Neuronal stem cell (in vitro differentiated cells): ENCODE measurements around the gene NOL6.

Source experiments
- DNase-seq: peaks from one replicate; pipeline ENCODE4 v3.0.0-alpha.2; 2013; ENCODE audit warnings: low spot score
- H2AFZ ChIP-seq: one replicate; pipeline ENCODE4 v1.6.1; 2013; ENCODE audit warnings: mild to moderate bottlenecking, low read length, inconsistent platforms
- H2AK5ac ChIP-seq: 2 replicates; pipeline ENCODE4 v1.6.1; 2013; ENCODE audit warnings: low read depth, mild to moderate bottlenecking, inconsistent platforms, low read length, moderate library complexity, mixed read lengths
- H2BK120ac ChIP-seq: 2 replicates; pipeline ENCODE4 v1.6.1; 2013; ENCODE audit warnings: low read depth, mild to moderate bottlenecking, inconsistent platforms, low read length, moderate library complexity, mixed read lengths
- H2BK12ac ChIP-seq: one replicate; pipeline ENCODE4 v1.6.1; 2013; ENCODE audit warnings: low read length, inconsistent platforms
- H2BK15ac ChIP-seq: 2 replicates; pipeline ENCODE4 v1.6.1; 2013; ENCODE audit warnings: mild to moderate bottlenecking, low read length, inconsistent platforms, mixed read lengths
- H2BK5ac ChIP-seq: one replicate; pipeline ENCODE4 v1.6.1; 2013; ENCODE audit warnings: inconsistent platforms, mild to moderate bottlenecking, low read length, moderate library complexity
- H3K14ac ChIP-seq: one replicate; pipeline ENCODE4 v1.6.1; 2013; ENCODE audit warnings: low read length, inconsistent platforms
- H3K18ac ChIP-seq: 2 replicates; pipeline ENCODE4 v1.6.1; 2013; ENCODE audit warnings: low read length, inconsistent platforms
- H3K23ac ChIP-seq: 2 replicates; pipeline ENCODE4 v1.6.1; 2013; ENCODE audit warnings: low read depth, mild to moderate bottlenecking, mixed read lengths, low read length, inconsistent platforms; ENCODE audit not compliant: poor library complexity
- H3K27ac ChIP-seq: replicated peaks from 3 replicates; pipeline ENCODE4 v1.5.1; 2013; ENCODE audit warnings: low read length, inconsistent platforms
- H3K27me3 ChIP-seq, 3 experiments: 2 replicates each; pipeline ENCODE4 v1.6.1; 2013; ENCODE audit warnings: low read length in 3 of 3, mild to moderate bottlenecking in 2 of 3, inconsistent platforms in 1 of 3, low read depth in 1 of 3, mixed read lengths in 1 of 3, moderate library complexity in 1 of 3; ENCODE audit not compliant: control insufficient read depth in 3 of 3, insufficient read depth in 3 of 3
- H3K36me3 ChIP-seq, 2 donors: replicated peaks in 1 of 2; 2 replicates each; pipeline ENCODE4 v1.6.1; 2013; ENCODE audit warnings: low read length in 2 of 2; ENCODE audit not compliant: control insufficient read depth in 2 of 2, insufficient read depth in 2 of 2
- H3K4ac ChIP-seq: 2 replicates; pipeline ENCODE4 v1.6.1; 2013; ENCODE audit warnings: inconsistent platforms, mild to moderate bottlenecking, low read length, moderate library complexity
- H3K4me1 ChIP-seq, 2 donors: 1 replicate in 1 of 2; 2 replicates in 1 of 2; pipeline ENCODE4 v1.6.1; 2013; ENCODE audit warnings: low read length in 2 of 2, low read depth in 1 of 2; ENCODE audit not compliant: control insufficient read depth in 2 of 2, insufficient read depth in 1 of 2
- H3K4me2 ChIP-seq: one replicate; pipeline ENCODE4 v1.6.1; 2013; ENCODE audit warnings: mild to moderate bottlenecking, low read length, inconsistent platforms; ENCODE audit not compliant: insufficient read depth, poor library complexity, severe bottlenecking
- H3K4me3 ChIP-seq, 2 donors: 2 replicates each; pipeline ENCODE4 v1.5.1; 2013; ENCODE audit warnings: low read length in 2 of 2, mild to moderate bottlenecking in 2 of 2, inconsistent platforms in 1 of 2, moderate library complexity in 1 of 2
- H3K79me1 ChIP-seq: one replicate; pipeline ENCODE4 v1.6.1; 2013; ENCODE audit warnings: low read depth, mild to moderate bottlenecking, inconsistent platforms, low read length, moderate library complexity
- H3K9ac ChIP-seq: one replicate; pipeline ENCODE4 v1.6.1; 2013; ENCODE audit warnings: mild to moderate bottlenecking, low read depth, low read length, inconsistent platforms; ENCODE audit not compliant: poor library complexity
- H3K9me3 ChIP-seq, 2 donors: replicated peaks in 1 of 2; 2 replicates each; pipeline versions ENCODE3 to v1.6.1; 2013; ENCODE audit warnings: low read length in 2 of 2, mild to moderate bottlenecking in 2 of 2, inconsistent platforms in 1 of 2, low read depth in 1 of 2, mixed read lengths in 1 of 2, moderate library complexity in 1 of 2; ENCODE audit not compliant: control insufficient read depth in 2 of 2, insufficient read depth in 1 of 2
- H4K8ac ChIP-seq: one replicate; pipeline ENCODE4 v1.6.1; 2013; ENCODE audit warnings: low read depth, mild to moderate bottlenecking, inconsistent platforms, low read length, moderate library complexity
- H4K91ac ChIP-seq: one replicate; pipeline ENCODE4 v1.6.1; 2013; ENCODE audit warnings: low read length, low read depth, mild to moderate bottlenecking, inconsistent platforms; ENCODE audit not compliant: poor library complexity
- WGBS, 2 donors: extraction: QIAGEN DNeasy Blood & Tissue Kit; methylation state at CpG; one replicate each; pipeline ENCODE4 v1.1.7; 2013; ENCODE audit warnings: missing lambda C conversion rate in 2 of 2, mixed read lengths in 1 of 2; ENCODE audit not compliant: insufficient read length in 2 of 2, insufficient replicate concordance in 1 of 2; ENCODE audit errors: extremely low coverage in 2 of 2; 5-methylcytosine and 5-hydroxymethylcytosine counted together

Gene NOL6

DNA sequence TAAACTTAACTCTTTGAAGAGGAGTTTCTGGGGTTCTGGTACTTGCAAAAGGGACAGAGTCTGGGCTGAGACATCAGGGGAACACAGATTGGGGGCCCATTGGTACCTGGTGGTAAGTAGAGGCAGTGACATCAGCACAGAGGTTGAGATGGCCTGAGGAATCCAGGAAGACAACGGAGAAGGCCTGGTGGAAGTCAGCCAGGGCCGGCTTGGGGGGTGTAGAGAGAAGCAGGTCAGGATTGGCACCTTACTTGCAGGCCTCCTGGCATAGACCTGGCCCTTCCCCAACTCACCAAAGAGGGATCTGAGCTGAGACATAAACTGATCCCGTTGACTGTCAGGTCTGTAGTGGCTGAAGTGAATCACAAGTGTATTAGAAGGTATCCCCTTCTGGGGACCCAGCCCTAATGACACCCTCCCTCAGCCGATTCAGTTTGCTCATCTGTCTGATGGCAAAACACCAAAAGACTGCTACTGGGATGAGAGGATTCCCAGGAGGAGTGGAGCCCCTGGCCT, 5.5 kb downstream of the NOL6 start:
- Histone ChIP-seq H3K79me1 (peaks cover 8% of the 10 kb centered on the region), H3K27ac (no peak overlapping the region), H3K18ac (no peak overlapping the region), H2AK5ac (no peak overlapping the region), H4K8ac (no peak overlapping the region), H3K4me1 (peaks cover 4 to 8% of the 10 kb centered on the region in 2 donors), H3K9ac (no peak overlapping the region), H3K27me3 (no peaks in the 10 kb centered on the region), H3K4ac (no peak overlapping the region), H3K4me2 (no peak overlapping the region), H2BK12ac (no peak overlapping the region), H3K14ac (no peak overlapping the region), H3K9me3 (no peaks in the 10 kb centered on the region), H2BK120ac (no peak overlapping the region), H4K91ac (no peak overlapping the region), H3K4me3 (no peak overlapping the region), H2BK15ac (no peak overlapping the region), H3K36me3 (peaks cover 69 to 89% of the 10 kb centered on the region in 2 donors), H2BK5ac (no peak overlapping the region), H2AFZ (no peak overlapping the region), H3K23ac (no peak overlapping the region)
- no CpG with 5 or more reads among the region's 4 CpGs for WGBS, 2 donors
- no peak for DNase-seq

DNA sequence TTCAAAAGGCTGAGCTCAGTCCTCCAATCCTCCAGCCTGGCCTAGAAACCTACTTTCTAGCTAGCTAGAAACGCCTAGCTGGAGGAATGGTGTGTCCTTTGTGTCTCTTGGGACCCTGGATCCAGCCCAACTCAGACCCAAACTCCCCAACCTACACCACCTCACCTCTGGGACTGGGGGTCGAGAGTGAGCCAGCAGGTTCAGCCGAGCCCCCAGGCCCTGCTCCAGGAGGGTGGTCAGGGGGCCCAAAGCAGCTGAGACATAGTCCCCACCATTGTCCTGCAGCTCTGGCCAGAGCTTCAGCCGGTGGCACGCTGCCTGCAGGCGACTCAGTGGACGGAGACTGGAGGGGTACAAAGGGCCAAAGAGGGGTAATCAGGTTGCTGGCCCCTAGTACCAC, 6.2 kb downstream of the NOL6 start:
- Histone ChIP-seq H4K91ac (no peak overlapping the region), H2BK5ac (no peak overlapping the region), H2BK120ac (no peak overlapping the region), H3K79me1 (peaks cover 4% of the 10 kb centered on the region), H3K27ac (no peak overlapping the region), H2BK12ac (no peak overlapping the region), H2BK15ac (no peak overlapping the region), H3K9ac (peak overlapping the region; percentile 35), H4K8ac (no peak overlapping the region), H3K18ac (no peak overlapping the region), H3K4ac (no peak overlapping the region), H2AK5ac (no peak overlapping the region), H3K23ac (no peak overlapping the region), H3K27me3 (no peaks in the 10 kb centered on the region), H3K4me1 (peaks cover 0 to 4% of the 10 kb centered on the region in 2 donors), H2AFZ (no peak overlapping the region), H3K4me2 (no peak overlapping the region), H3K36me3 (peaks cover 76 to 96% of the 10 kb centered on the region in 2 donors), H3K14ac (no peak overlapping the region), H3K9me3 (no peaks in the 10 kb centered on the region), H3K4me3 (no peak overlapping the region)
- no peak for DNase-seq
- WGBS, 2 donors = no CpG with 5 or more reads among the region's 7 CpGs

DNA sequence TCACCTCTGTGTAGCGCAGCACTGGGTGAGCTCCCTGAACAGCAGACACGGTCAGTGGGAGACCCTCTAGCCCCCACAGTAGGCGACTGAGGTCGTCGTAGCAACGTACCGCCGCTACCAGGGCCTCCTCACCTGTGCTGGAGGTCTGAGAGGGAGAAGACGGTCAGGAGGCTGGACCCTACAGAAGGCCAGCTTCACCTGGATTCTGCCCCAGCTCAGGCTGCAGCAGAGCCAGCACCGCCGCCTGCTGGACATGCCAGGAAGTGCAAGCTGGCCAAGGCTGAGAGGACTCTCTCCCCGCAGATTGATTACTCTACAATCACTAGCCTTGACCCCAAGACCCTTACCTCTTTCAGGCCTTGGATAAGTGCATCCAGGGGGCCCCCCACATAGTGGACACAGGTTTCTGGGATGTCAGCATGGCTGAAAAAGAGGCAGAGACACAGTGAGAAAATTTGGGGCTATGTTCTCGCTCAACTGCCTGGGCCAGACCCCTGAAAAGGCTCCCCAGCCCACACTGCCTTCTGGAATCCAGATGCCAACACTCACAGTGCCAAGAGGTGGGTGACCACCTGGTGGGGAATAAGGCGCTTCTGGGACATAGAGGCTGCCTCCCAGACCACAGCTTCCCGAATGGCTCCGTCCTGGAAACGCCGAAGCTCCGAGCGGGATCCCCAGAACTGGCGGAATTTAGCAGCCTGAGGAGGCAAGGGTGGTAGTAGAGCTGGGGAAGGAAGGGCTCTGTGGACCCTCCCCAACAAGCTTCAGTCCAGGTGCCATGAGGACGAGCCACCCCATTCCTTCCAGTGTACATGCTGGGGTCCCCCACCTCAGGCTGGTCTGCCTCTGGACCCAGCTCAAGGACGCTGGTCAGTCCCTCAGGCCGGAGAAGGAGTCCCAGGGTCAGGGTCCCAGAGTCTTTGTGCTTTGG, 6.9 kb downstream of the NOL6 start:
- peak; percentile 38 for DNase-seq
- no CpG with 5 or more reads among the region's 24 CpGs for WGBS, 2 donors

More for the DNA sequence above, 6.9 kb downstream of the NOL6 start:
- Histone ChIP-seq H2BK12ac (no peak overlapping the region), H2BK120ac (no peak overlapping the region), H3K27me3 (no peaks in the 10 kb centered on the region), H3K4me2 (no peak overlapping the region), H3K79me1 (peaks cover 2% of the 10 kb centered on the region), H3K4me1 (peaks cover 0 to 1% of the 10 kb centered on the region in 2 donors), H3K9me3 (no peaks in the 10 kb centered on the region), H3K14ac (no peak overlapping the region), H2AFZ (no peak overlapping the region), H4K8ac (no peak overlapping the region), H3K9ac (no peak overlapping the region), H3K36me3 (peaks cover 78 to 96% of the 10 kb centered on the region in 2 donors), H2BK5ac (no peak overlapping the region), H3K27ac (no peak overlapping the region), H2AK5ac (peak overlapping the region; percentile 90), H3K4ac (no peak overlapping the region), H3K4me3 (no peak overlapping the region), H2BK15ac (no peak overlapping the region), H3K23ac (no peak overlapping the region), H4K91ac (no peak overlapping the region), H3K18ac (no peak overlapping the region)
